Measurements from ENCODE around the gene AFF3. TPM values are rescaled to one million over a fixed set of nuclear protein-coding genes. Genes with fewer than 3 reads are reported as not detected.

The AFF3 gene
- total RNA-seq, 2 experiments from 2014 or later: 2.6 to 2.9 TPM

GRCh38 chr2:100057901-100058261, 84.5 kb downstream of the AFF3 start:
- peaks cover 5% of the 10 kb centered on the region for H3K27me3 Mint-ChIP-seq
- no peaks in the 10 kb centered on the region for H3K36me3 Mint-ChIP-seq
- peaks cover 5% of the 10 kb centered on the region for H3K9me3 Mint-ChIP-seq
- H3K4me1 Mint-ChIP-seq: peaks cover 12% of the 10 kb centered on the region
- H3K4me3 Mint-ChIP-seq: no peak overlapping the region
- DNase-seq: no peak
- H3K27ac Mint-ChIP-seq: no peak overlapping the region

- H3K27me3 Mint-ChIP-seq: peaks cover 4% of the 10 kb centered on the region
- no peaks in the 10 kb centered on the region for H3K36me3 Mint-ChIP-seq
- H3K4me1 Mint-ChIP-seq: peaks cover 5% of the 10 kb centered on the region
- no peak overlapping the region for H3K27ac Mint-ChIP-seq
- no peaks in the 10 kb centered on the region for H3K9me3 Mint-ChIP-seq
- H3K4me3 Mint-ChIP-seq: no peak overlapping the region
- DNase-seq: no peak
Measured at GRCh38 chr2:100054426-100054825, 88.0 kb downstream of the AFF3 start.

- Mint-ChIP-seq H3K36me3 (no peaks in the 10 kb centered on the region), H3K4me1 (peaks cover 5% of the 10 kb centered on the region), H3K9me3 (no peaks in the 10 kb centered on the region), H3K27ac (no peak overlapping the region), H3K27me3 (peaks cover 4% of the 10 kb centered on the region), H3K4me3 (no peak overlapping the region)
- no peak for DNase-seq
Measured at GRCh38 chr2:100053087-100053885, 89.1 kb downstream of the AFF3 start.

GRCh38 chr2:100052650-100053049, 89.7 kb downstream of the AFF3 start:
- peaks cover 4% of the 10 kb centered on the region for H3K27me3 Mint-ChIP-seq

GRCh38 chr2:100051253-100051652, 91.1 kb downstream of the AFF3 start:
- H3K27me3 Mint-ChIP-seq: peaks cover 4% of the 10 kb centered on the region
- no peak overlapping the region for H3K4me3 Mint-ChIP-seq
- H3K4me1 Mint-ChIP-seq: peaks cover 5% of the 10 kb centered on the region
- H3K9me3 Mint-ChIP-seq: no peaks in the 10 kb centered on the region
- H3K27ac Mint-ChIP-seq: no peak overlapping the region
- no peaks in the 10 kb centered on the region for H3K36me3 Mint-ChIP-seq
- no peak for DNase-seq

More at GRCh38 chr2:100052650-100053049, 89.7 kb downstream of the AFF3 start:
- H3K9me3 Mint-ChIP-seq: no peaks in the 10 kb centered on the region
- no peaks in the 10 kb centered on the region for H3K36me3 Mint-ChIP-seq
- no peak overlapping the region for H3K4me3 Mint-ChIP-seq
- peaks cover 5% of the 10 kb centered on the region for H3K4me1 Mint-ChIP-seq
- no peak overlapping the region for H3K27ac Mint-ChIP-seq
- no peak for DNase-seq

- peaks cover 4% of the 10 kb centered on the region for H3K27me3 Mint-ChIP-seq
- H3K4me1 Mint-ChIP-seq: peaks cover 5% of the 10 kb centered on the region
- no peaks in the 10 kb centered on the region for H3K36me3 Mint-ChIP-seq
- no peaks in the 10 kb centered on the region for H3K9me3 Mint-ChIP-seq
- H3K4me3 Mint-ChIP-seq: no peak overlapping the region
- DNase-seq: no peak
- no peak overlapping the region for H3K27ac Mint-ChIP-seq
Measured at GRCh38 chr2:100050685-100051084, 91.7 kb downstream of the AFF3 start.

- H3K4me3 Mint-ChIP-seq: no peak overlapping the region
- H3K36me3 Mint-ChIP-seq: no peaks in the 10 kb centered on the region
- H3K27ac Mint-ChIP-seq: no peak overlapping the region
- peaks cover 4% of the 10 kb centered on the region for H3K27me3 Mint-ChIP-seq
- H3K9me3 Mint-ChIP-seq: no peaks in the 10 kb centered on the region
- DNase-seq: no peak
- peaks cover 2% of the 10 kb centered on the region for H3K4me1 Mint-ChIP-seq
Measured at GRCh38 chr2:100046961-100047947, 95.1 kb downstream of the AFF3 start.

GRCh38 chr2:100045000-100045399, 97.4 kb downstream of the AFF3 start:
- no peaks in the 10 kb centered on the region for H3K4me1 Mint-ChIP-seq
- peaks cover 4% of the 10 kb centered on the region for H3K27me3 Mint-ChIP-seq
- no peak overlapping the region for H3K27ac Mint-ChIP-seq
- H3K36me3 Mint-ChIP-seq: no peaks in the 10 kb centered on the region
- H3K9me3 Mint-ChIP-seq: no peaks in the 10 kb centered on the region
- DNase-seq: no peak
- no peak overlapping the region for H3K4me3 Mint-ChIP-seq

- Mint-ChIP-seq H3K4me3 (no peak overlapping the region), H3K4me1 (no peaks in the 10 kb centered on the region), H3K27me3 (peaks cover 4% of the 10 kb centered on the region), H3K9me3 (no peaks in the 10 kb centered on the region), H3K27ac (no peak overlapping the region), H3K36me3 (no peaks in the 10 kb centered on the region)
- DNase-seq: no peak
Measured at GRCh38 chr2:100043891-100044255, 98.5 kb downstream of the AFF3 start.

GRCh38 chr2:100043081-100043890, 99.1 kb downstream of the AFF3 start:
- Mint-ChIP-seq H3K9me3 (no peaks in the 10 kb centered on the region), H3K4me1 (no peaks in the 10 kb centered on the region), H3K27me3 (peaks cover 4% of the 10 kb centered on the region), H3K36me3 (no peaks in the 10 kb centered on the region), H3K27ac (no peak overlapping the region), H3K4me3 (no peak overlapping the region)
- DNase-seq: no peak

GRCh38 chr2:100042562-100042961, 99.8 kb downstream of the AFF3 start:
- no peak overlapping the region for H3K4me3 Mint-ChIP-seq
- no peak for DNase-seq

GRCh38 chr2:100041946-100042345, 100.4 kb downstream of the AFF3 start:
- H3K36me3 Mint-ChIP-seq: no peaks in the 10 kb centered on the region
- no peaks in the 10 kb centered on the region for H3K4me1 Mint-ChIP-seq
- no peak for DNase-seq
- H3K27me3 Mint-ChIP-seq: peaks cover 4% of the 10 kb centered on the region
- no peaks in the 10 kb centered on the region for H3K9me3 Mint-ChIP-seq
- no peak overlapping the region for H3K4me3 Mint-ChIP-seq
- no peak overlapping the region for H3K27ac Mint-ChIP-seq

More at GRCh38 chr2:100042562-100042961, 99.8 kb downstream of the AFF3 start:
- no peak overlapping the region for H3K27ac Mint-ChIP-seq
- H3K27me3 Mint-ChIP-seq: peaks cover 4% of the 10 kb centered on the region
- no peaks in the 10 kb centered on the region for H3K9me3 Mint-ChIP-seq
- H3K4me1 Mint-ChIP-seq: no peaks in the 10 kb centered on the region
- H3K36me3 Mint-ChIP-seq: no peaks in the 10 kb centered on the region

GRCh38 chr2:100041385-100041784, 101.0 kb downstream of the AFF3 start:
- Mint-ChIP-seq H3K9me3 (no peaks in the 10 kb centered on the region), H3K36me3 (no peaks in the 10 kb centered on the region), H3K27ac (no peak overlapping the region), H3K4me3 (no peak overlapping the region), H3K27me3 (peaks cover 7% of the 10 kb centered on the region), H3K4me1 (no peaks in the 10 kb centered on the region)
- DNase-seq: no peak

- Mint-ChIP-seq H3K36me3 (no peaks in the 10 kb centered on the region), H3K4me3 (no peak overlapping the region), H3K27ac (no peak overlapping the region), H3K4me1 (no peaks in the 10 kb centered on the region), H3K27me3 (peaks cover 7% of the 10 kb centered on the region), H3K9me3 (no peaks in the 10 kb centered on the region)
- no peak for DNase-seq
Measured at GRCh38 chr2:100040906-100041305, 101.5 kb downstream of the AFF3 start.

Data from activated naive CD8-positive, alpha-beta T cell treated with anti-CD3 and anti-CD28 coated beads for 36 hours (primary cell).